HG02981 (cell line): Measurements from ENCODE around the gene SH2D2A.

ENCODE experiments used
- ATAC-seq: cut with Tn5 transposase; IDR thresholded peaks from one replicate; pipeline ENCODE4 v1.9.1; 2021; ENCODE audit warnings: mild to moderate bottlenecking, moderate library complexity; ENCODE audit not compliant: unreplicated experiment

Gene SH2D2A

DNA sequence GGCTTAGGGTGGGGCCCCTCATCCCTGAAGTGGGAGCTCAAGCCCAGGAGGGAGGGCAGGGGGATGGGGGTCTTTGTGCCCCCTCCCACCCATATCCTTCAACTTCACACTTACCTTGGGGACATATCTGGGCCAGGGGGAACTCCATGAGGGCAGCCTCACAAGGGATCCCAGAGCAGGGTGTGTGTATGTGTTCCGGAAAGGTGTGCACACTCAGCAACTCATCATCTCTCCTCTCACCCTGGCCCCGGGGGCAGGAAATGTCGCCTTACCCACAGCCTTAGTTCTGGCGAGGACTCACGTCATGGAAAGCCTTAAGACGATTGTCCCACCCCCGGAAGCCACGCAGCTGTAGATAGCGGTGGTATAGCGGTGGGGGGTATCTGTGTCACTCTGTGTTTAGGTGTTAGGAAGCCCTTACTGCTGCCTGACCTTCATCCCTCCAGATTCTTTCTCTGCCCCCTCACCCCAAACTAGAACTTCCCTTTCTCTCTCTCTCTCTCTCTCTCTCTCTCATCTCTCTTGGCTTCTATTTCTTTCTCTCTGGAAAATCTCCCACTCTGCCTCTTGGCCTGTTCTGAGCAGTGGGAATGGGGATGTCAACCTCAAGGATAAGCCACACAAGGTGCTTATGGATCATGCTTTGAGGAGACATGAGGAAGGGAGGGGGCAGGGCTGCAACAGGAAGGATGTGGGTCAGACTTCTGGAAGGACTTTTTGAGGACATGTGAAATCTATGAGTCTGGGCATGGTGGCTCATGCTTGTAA, at the start of gene SH2D2A:
TSS of gene SH2D2A (minus strand) at position 288 of the 768 bp plus-strand sequence. CDS start at position 148, 140 bp downstream.
- ATAC-seq = peak; percentile 86

DNA sequence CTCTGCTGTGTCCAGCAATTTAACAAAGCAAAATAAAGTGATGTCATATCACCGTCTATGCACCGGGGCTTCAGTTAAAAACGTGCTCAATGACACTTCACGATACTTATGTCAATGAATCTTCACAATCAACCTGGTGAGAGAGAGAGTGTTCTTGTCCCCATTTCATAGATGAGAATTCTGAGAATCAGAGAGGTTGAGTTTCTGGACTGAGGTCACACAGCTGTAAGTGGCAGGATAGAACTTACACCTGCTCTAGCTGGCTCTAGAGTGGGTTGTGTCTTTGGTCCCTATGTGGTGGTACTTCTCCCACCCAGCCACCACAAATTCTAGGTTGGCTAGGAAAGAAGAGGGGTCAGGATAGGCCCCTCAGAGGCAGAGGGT, 49.2 kb upstream of the SH2D2A start:
- no peak for ATAC-seq

DNA sequence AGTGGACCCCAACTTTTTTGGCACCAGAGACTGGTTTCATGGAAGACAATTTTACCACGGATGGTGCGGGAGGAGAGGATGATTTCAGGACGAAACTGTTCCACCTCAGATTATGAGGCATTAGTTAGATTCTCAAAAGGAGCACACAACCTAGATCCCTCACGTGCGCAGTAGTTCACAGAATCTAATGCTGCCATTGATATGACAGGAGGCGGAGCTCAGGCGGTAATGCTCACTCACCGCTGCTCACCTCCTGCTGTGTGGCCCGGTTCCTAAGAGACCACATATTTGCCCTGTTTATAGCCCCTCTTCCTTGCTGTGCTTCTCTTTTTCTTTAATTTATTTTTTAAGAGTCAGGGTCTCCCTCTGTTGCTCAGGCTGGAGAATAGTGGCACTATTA, 48.6 kb upstream of the SH2D2A start:
- ATAC-seq = no peak

DNA sequence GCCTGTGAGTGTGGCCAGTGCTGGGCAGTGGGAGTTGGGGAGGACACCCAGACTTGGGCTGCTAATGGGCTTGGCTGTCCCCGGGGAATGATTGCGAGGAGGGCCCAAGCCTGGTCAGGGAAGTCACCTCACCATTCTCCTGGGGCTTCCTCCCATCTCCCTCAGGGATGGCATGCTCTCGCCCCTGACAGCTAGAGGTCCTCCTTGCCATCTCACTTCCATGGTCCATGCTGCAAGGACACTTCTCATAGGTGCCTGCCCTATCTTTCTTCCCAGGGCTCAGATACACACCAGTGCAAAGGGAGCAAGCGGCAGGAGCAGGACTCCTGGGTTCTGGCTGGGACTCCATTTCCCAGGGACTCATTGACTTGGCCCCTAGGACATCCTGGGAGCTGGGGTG, 48.1 kb upstream of the SH2D2A start:
- no peak for ATAC-seq

DNA sequence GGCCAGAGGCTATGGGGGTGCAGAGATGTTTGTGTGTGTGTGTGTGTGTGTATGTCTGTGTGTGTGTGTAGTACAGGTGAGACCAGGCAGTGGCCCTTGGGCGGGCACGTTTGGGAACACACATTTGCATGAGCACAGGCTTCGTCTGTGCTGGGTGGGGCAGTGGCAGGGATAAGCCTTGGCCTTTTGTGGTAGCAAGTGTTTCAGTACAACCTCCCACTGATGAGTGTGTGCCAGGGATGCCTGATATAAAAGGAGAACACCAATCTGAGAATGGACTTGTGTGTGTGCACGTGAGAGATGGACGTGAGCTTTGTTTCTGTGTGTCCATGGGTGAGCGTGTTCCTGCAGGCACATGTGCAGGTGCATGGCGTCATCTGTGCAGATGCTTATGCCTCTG, 47.0 kb upstream of the SH2D2A start:
- no peak for ATAC-seq

DNA sequence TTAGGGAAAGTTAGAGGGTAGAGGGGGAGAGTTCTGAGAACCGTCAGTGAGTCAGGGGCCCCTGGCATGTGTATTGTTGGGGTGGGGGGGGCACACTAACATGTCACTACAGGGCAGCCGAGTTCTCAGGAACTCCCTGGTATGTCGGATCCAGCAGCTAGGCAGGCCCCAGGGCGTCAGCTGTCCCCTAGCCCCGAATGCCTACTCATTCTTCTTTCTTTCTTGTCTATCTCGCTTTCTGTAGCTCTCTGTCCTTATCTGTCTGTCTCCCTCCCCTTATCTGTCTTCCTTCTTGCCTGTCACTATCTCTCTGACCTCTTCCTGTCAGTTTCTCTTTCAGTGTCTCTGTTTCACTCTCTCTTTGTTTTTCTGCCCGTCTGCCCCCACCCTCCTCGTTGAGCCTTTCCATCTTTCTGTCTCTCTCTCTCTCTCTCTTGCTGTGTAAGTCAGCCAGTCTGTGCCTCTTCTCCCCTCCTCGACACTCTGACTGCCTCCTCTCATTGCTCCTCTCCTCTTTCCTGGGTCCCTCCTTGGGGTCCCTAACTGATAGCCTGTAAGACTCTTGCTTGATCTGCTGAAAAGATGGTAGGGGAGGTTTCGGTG, 46.5 kb upstream of the SH2D2A start:
- ATAC-seq = no peak

DNA sequence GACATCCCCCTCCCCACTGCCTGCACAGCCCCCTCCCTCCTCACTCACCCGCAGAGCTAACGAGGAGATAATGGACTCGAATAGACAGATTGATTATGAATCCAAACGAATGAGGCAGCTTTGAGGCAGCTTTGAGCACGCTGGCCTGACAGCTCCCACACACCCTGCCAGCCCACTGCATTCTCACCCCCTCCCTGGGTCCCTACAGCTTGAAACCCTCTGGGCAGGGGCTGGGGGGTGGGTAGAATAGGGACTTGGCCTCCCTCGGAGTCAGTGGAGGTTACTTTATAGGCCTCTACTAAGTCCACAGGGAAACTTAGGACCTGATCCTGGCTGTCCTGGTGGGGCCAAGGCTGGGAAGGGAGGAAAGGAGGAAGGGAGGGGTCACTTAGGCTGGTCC, 45.9 kb upstream of the SH2D2A start:
- ATAC-seq = no peak

DNA sequence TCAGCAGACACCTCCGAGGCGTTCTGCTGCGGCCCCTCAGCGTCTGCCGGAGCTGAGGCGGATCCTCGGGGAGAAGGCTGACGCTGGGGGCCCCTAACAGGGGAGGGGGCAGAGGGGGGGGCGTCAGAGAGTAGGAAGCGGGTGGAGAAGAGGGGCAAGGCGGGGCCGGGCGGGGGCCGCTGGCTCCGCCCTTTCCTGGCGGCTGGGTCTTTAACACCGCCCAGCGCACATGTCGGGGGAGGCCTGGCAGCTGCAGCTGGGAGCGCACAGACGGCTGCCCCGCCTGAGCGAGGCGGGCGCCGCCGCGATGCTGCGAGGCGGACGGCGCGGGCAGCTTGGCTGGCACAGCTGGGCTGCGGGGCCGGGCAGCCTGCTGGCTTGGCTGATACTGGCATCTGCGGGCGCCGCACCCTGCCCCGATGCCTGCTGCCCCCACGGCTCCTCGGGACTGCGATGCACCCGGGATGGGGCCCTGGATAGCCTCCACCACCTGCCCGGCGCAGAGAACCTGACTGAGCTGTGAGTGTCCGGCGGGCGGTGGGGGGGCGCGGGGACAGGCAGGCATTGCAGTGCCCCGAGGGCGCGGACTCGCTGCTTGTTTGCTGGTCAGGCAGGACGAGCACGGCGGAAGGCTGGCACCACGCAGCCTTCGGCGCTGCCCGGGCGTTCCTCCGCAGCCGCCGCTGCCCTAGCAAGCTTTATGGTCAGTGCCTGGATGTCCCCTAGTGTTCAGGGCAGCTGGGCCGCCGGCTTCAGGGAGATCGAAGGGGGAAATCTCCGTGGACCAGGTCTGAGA, 44.2 kb upstream of the SH2D2A start, which contains the start of gene NTRK1:
TSS of gene NTRK1 (plus strand) at position 238 of the 796 bp plus-strand sequence. CDS start at position 308, 70 bp downstream.
- no peak for ATAC-seq

DNA sequence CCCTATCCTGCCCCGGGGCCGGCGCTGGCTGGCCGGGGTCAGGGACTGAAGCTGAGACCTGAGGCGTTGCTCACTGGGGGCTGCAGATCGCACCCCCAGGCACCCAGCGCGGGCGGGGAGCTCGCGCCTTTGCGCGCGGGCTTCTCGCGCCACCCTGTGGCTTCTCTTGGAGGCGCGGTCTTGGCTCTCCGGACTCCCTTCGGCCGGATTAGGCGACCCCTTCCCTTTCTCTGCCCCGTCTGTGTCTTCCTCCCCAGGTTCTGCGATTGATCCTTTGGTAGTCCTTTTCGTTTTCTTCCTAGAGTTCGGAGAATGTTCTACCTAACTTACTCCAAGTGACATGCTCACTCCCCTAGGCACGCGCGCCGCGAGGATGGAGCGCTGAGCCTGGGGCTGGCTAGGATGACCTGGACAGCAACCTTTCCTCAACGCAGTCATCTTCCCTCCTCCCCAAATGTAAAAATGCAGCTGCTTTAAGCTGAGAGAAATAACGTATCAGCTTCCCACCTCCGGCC, 43.5 kb upstream of the SH2D2A start:
- ATAC-seq = no peak

DNA sequence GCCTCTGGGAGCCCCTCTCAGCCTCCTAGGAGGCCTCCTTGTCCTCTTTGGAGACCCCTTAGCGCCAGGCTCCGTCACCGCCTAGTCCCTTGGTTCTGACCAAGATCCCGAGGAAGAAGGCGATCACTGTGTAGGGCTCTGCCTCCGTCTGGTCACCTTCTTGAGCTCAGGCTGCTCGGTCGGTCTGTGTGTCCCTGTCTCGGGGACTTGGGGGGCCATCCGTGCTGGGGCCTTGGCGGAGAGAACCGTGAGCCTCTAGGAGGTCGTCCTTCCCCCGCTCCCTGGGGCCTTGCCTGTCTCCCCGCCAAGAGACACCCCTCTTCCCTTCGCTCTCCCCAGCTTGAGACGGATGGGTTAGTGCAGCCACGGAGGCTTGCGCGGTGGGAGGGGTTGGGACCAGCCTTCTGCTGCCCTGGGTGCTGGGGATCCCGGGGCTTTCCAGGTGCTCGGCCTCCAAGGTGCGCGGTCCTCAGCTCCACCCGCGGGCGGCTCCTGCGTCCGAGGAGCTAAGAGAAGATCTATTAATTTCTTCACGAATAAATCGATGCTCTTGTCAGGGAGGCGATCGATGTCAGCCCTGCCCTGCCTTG, 43.0 kb upstream of the SH2D2A start:
- no peak for ATAC-seq

DNA sequence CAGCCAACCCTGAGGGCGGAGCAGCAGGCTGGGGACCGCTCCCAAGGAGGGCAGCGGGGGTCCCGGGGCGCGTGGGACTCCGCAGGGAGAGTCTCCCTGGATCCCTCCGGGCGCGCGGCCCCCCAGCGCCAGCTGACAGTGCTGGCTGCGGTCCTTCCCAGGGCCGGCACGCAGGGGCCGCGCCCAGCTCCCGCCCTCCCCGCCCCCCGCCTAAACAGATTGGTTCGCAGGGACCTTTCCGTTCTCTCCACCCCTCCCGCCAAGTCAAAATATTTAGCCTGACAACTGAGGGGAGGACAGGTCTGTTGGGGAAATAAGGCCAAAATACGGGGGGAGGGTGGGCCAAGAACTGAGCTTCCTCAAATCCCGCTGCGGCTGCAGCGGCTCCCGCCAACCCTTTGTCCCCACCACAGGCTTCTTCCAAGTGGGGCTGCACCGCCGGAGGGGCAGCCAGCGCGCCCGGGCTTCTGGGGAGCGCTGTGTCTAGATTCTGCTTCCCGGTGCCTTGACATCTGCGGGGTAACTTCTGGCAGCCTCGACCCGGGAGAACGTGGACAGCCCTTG, 42.4 kb upstream of the SH2D2A start, which contains the start of gene INSRR:
TSS of gene INSRR (minus strand) at position 159 of the 564 bp plus-strand sequence. CDS start 496 bp downstream, outside the sequence.
- ATAC-seq = no peak

DNA sequence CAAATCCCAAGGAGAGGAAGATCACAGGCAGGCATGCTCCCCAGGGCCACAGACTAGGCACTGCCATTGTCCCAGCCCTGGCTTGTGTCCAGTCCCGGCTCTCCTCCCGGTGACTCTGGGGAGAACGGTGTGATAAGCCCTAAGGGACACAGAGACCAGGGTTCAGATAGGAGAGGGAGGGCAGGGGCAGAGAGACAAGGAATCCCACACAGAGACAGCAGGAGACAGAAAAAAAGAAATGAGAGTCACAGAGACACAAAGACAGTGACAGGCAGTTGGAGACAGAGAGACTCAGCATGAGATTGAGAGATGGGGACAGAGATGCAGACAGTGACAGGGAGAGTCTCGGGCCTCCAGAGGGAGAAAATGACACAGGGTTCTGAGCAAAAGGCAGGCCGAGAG, 41.9 kb upstream of the SH2D2A start:
- no peak for ATAC-seq

DNA sequence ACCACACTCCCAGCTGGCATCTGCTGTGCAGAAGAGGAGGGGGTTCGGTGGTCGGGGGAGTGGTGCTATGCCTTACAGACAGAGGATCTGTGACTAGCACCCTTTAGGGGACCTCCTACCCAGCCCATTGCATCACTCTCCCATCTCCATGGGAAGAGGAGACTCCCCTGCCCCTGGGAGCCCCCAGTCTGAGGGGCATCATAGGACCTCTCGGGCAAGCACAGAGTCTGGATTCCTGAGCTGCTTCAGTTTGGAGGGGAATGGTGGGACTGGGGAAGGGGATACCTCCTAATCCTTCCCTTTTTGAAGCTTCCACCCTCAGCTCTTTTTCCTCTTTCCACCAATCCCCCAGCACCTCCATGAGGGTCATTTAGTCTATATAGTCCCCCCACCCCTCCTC, 40.9 kb upstream of the SH2D2A start:
- no peak for ATAC-seq

DNA sequence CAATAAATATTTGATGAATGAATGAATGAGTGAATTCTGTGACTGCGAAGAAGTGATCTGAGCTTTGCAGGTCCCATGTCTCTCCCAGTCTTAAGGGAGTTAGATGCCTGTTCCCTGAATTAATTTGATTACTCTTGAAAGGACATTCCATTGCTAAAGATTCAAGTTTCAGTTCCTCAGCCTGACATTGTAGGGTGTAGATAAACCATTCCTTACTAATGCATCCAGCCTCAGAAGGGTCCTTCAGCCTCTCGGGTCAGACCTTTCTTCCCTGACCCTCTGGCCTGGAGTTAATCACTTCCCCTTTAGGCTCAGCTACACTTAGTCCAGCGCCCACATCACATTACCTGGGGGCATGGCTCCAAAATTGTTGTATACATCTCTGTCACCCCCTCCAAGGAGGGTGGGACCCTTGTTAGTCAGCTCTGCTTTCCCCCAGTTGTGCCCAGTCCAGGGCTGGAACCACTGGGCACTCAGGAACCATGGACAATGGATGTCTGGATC, 39.7 kb upstream of the SH2D2A start:
- no peak for ATAC-seq

DNA sequence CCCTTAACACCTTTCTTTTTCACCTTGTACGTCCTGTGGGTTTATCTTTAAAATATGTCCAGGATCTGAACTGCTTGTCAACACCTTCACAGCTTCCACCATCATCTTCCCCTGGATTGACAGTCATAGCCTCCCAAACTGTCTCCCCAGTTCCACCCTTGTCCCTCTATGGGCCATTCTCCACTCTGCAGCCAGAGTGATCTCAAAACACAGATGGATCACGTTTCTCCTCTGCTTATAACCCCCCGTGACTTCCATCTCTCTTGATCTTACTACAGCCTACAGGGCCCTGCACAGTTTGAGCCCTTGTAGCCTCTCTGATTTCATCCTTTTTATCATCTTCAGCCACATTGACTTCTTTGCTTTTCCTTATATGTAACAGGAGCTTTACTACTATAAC, 38.0 kb upstream of the SH2D2A start:
- no peak for ATAC-seq

DNA sequence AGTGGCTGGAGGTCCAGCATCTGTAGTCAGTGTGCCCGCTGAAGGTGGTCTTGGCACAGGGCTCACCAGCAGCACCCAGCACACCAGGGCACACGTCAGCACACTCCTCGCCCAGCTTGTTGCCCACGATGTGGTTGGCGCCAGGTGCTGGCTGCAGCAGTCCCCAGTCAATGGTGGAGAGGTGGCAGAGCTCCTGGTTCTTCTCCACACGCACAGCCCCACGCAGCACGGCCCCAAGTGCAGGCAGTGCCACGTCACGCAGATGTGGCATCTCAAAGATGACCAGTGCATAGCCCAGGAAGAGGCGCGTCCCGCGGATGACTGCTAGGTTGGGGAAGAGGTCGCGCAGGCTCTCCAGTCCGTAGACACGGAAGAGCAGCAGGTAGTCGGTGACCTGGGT, 37.1 kb upstream of the SH2D2A start:
- no peak for ATAC-seq

DNA sequence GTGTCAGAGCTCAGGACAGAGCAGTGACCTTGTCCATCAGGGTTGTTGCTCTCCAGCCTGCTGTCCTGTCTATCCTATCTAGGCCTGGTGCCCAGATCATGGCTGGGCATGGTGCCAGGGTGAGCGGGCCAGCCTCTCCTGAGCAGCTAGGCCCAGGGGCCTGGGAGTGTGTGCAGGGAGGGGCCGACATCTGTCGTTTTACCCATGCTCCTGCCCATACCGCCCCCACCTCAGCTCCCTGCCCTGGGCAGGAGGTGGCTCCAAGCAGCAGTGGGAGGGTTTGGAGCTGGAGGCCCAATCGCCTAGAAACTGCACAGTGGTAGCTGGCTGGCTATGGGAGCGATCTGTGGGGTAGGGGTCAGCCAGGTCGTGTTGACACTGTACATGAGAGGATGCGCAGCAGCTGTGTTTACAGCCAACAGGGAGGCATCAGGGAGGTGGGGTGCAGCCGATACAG, 35.8 kb upstream of the SH2D2A start:
- no peak for ATAC-seq

DNA sequence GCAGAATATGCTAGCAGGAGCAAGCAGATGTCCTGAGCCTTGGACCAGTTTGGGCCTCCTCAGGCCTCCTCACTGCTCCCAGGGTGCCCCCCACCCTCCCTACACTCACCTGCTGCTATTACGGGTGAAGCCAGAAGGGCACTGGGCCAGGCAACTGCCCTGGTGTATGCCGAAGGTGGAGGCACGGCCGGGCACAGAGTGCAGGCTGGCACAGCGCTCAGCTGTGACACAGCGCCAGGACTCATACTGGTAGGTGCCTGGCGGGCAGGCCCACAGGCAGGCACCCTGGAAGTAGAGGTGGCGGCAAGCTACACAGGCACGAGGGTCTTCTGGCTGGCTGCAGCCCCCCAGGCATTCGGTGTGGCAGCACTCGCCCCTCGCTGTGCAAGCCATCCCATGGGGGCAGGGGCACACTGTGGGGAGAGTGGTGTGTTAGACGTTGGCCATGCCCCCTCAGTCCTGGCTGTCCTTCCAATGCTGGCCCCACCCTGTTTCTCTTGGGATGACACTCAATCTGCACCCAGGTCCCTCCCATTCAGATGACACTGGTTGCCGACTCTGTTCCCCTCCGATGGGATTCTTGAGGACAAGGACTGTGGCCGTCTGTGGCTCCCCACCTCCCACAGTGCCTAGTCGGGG, 35.2 kb upstream of the SH2D2A start:
- no peak for ATAC-seq

DNA sequence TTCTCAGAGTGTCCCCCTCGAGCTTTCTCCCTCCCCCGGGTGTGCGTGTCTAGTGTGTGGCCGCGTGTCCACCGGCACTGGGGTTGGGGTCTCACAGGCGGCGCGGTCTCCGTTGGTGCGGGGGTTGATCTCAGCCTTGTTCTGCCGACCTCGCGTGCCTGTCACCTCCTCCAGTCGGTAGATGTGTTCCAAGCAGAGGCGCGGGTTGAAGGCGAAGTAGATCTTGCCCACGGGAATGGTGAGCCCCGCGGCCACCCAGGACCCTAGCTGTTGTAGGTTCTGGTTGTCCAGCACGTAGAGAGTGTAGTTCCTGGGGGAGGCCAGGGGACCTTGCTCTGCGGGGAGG, 32.5 kb upstream of the SH2D2A start:
- ATAC-seq = no peak
